ENCODE measurements around the gene IDS.
"Not testable (repeated sequence)": the region's sequence is repeated elsewhere in the genome, so short reads cannot be mapped to it uniquely, and the experiment has no call there.

The IDS gene

DNA sequence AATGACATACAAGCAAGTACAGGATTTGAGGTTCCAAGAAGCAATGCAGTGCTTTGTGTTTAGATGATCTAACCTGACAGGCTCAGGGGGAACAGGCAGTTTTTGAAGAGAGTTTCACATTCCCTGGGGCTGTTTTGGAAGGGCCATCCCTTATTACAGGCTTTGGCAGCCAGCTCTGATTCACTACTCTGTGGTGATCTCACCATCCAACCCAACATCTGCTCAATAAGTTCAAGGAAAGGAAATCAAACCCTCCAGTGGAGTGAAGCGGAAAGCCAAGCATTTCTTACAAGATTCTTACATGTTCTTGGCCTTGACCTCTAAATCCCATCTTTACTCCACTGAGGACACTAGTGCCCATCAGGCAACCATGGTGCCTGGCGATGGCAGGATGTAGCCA lies 7.5 kb downstream of the IDS start:
- DNase-seq, result no peak

GRCh38 chrX:149497054-149497453 lies 8.1 kb downstream of the IDS start:
- DNase-seq, result no peak

DNA sequence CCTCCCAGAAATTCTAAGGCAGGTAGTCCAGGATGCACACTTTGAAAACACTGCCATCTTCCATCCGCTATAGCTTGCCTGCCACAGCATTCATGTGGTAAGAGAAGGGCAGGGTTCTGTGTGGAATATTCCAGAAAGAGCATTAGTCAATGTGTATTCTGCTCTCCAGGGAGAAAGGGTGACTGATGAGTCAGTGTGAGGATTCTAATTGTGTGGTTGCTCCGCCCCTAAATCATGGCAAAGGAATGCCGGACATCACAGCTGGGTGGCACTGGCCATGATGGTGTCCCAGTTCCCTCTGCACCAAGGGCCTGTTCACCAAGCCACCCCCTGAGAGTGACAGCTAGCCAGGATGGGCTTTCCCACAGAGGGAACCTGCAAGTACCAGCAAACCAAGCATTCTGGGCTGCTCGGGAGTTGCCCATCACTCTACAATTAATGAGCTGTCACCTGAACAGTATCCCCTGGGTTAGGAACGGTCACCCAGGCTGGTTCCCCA lies 9.5 kb downstream of the IDS start:
- DNase-seq, result no peak

- DNase-seq, result no peak
Observed at GRCh38 chrX:149494844-149495565, 10.1 kb downstream of the IDS start.

GRCh38 chrX:149493567-149494562 lies 11.2 kb downstream of the IDS start:
- DNase-seq, result no peak

DNA sequence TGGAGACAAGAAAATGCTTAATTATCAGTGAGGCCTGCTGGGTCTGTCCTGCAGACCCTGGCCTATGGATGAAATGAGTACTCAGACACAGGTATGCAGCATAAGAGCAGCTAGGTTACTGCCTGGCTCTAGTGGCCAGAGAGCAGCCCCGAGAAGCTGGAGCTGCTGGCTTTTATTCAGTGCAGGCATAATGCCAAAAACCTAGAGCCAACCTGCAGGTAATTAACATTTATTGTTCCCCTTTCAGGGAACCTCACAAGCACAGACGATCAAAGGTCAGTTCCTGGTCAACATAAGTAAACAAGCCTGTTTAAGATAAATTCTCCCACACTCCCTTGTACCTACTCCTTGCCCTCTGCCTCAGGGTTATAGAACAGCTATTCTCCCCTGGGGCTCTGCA lies 13.3 kb downstream of the IDS start:
- no peak for DNase-seq

- no peak for DNase-seq
Observed at GRCh38 chrX:149490100-149490499, 15.0 kb downstream of the IDS start.

DNA sequence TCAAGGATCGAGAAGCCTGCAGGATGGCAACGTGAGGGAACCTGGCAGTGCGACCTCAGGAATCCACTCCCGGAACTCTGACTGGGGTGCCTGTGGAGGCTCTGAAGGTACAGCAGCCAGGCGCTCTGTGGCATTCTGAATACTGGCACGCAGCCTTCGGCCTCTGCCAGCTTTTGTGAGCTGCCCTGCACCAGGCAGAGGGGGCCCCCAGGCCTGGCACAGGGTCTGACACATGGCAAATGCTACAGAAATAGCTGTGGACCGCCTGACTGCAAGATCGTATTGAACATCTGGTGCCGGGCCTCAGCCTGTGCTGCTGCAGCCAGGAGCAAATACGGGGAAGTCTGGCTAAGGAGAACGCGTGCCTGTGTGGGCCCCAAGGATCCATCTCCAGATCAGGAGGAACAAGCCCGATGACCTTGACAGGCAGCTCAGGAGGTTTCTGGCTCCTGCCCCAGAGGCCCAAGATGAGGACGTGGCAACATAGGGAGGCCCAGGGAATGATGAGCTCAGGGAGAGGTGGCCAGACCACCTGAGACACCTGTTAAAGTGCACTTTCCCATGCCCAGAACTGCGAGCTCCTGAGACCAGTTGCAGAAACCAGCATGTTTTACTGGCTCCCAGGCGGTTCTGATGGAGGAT lies 16.6 kb downstream of the IDS start:
- DNase-seq, result not testable (repeated sequence)

- not testable (repeated sequence) for DNase-seq
Observed at GRCh38 chrX:149488008-149488407, 17.1 kb downstream of the IDS start.

DNA sequence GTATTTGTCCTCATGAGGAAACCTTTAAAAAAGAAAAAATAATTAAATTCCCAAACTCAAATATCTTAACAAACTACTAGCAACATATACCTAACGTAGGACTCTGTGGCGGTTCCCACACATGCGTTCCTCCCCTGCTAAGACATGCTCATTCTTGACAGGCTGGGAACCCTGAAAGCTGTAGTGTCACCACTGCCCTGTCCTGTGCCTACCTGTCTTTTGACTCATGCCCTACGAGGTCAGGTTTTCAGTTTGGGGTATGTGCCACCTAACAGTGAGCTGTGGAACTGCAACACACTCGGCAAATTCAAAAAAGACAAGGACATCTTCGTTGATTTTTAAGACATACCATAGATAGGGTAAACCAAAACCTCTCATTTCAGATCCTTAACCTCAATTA lies 17.8 kb downstream of the IDS start:
- DNase-seq, result no peak

- DNase-seq, result no peak
Observed at GRCh38 chrX:149476513-149476912, 28.6 kb downstream of the IDS start.

DNA sequence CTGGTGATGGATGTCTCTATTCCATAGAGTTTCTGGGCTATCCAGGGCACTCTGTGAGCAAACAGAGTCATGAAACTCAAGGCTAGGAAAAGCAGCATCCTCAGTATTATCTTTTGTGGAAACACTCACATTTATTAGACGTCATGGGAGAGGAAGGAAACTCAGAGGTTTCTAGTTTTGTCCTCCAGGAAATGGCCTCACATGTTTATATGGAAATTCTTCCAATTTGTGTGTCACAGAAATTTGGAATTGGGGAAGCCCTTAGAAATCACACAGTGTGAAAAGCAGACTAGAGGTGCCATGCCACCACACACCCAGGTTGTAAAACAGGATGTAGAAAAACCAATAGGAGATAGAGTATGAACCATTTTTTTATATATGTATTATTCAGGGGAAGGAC lies 31.1 kb downstream of the IDS start:
- no peak for DNase-seq

DNA sequence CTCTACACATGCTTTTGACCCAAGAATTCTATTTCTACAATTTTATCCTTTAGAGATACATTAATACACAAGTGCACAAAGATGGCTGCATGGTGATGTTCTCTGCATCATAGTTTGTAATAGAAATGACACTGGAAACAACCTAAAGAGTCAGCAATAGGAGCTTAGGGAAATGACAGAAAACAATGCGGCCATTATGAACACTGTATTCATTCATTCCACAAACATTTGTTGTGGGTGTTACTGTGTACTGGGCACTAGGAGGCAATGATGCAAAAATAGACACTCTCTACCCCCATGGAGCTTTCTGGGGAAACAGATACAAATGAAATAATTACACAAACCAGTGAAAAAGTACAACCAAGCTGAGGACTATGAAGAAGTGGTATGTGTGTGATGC lies 32.0 kb downstream of the IDS start:
- DNase-seq, result no peak

GRCh38 chrX:149472625-149473024 lies 32.5 kb downstream of the IDS start:
- DNase-seq, result no peak

GRCh38 chrX:149471397-149471796 lies 33.7 kb downstream of the IDS start:
- no peak for DNase-seq

DNA sequence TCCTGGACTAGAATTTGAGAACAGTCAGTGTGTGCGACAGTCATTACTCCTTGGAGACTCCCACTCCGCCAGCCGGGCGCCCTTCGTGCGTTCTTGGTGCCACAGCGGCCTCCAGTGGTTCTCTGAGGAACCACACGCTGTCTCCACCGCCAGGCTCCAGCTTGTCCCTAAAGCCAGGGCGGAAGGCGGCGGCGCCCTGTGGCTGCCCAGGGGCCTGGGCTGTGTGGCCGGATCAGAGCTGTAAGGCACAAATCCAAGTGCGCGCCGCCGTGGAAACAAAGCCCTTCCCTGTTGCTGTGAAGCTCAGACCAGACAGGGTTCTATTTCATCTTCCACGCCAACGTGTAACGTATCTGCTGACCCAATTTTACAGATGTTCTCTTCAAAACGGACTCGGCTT lies 34.2 kb downstream of the IDS start:
- DNase-seq, result peak; percentile 30

GRCh38 chrX:149469406-149469805 lies 35.7 kb downstream of the IDS start:
- no peak for DNase-seq

- DNase-seq, result no peak
Observed at GRCh38 chrX:149467920-149468319, 37.2 kb downstream of the IDS start.

GRCh38 chrX:149467461-149467860 lies 37.6 kb downstream of the IDS start:
- no peak for DNase-seq

DNA sequence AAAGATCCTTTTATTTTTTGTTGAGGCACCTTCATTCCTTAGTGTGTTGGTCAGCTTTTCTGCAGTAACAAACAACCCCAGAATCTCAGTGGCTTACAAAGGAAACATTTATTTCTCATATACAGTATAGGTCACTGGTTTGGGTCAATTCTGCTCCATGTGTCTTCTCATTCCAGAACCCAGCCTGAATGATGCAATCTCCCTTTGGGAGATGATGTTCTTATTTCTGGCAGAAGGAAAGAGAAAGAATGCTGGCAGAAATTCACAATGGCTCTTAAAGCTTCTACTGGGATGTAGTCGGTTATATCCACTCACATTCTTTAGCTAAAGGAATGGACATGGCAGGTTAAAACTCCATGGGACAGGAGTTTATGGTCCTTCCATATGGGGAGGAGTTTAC lies 42.3 kb downstream of the IDS start:
- DNase-seq, result no peak

GRCh38 chrX:149461746-149462145 lies 43.4 kb downstream of the IDS start:
- DNase-seq, result no peak

GRCh38 chrX:149458586-149458985 lies 46.5 kb downstream of the IDS start:
- DNase-seq, result no peak

Data from effector CD8-positive, alpha-beta T cell (primary cell).